Transverse colon (tissue), 3 donors: ENCODE data around the gene NPAS3.

Source experiments
- EP300 ChIP-seq: sonication (generic); formaldehyde crosslinking; IDR thresholded peaks from one replicate; pipeline ENCODE4 v1.6.1; 2017; ENCODE audit warnings: antibody characterized with exemption, low read depth
- POLR2AphosphoS5 ChIP-seq, 3 donors: sonication (generic); formaldehyde crosslinking; IDR thresholded peaks; one replicate each; pipeline ENCODE4 v1.6.1; 2016; ENCODE audit warnings: antibody characterized with exemption in 3 of 3

GRCh38 chr14:33412450-33412849 is 473.8 kb downstream of the NPAS3 start:
- no peak for TF ChIP-seq EP300
- no peak for TF ChIP-seq POLR2AphosphoS5 (IDR thresholded peaks at IDR 0.05)
